HL-60/S4 treated with retinoic acid at 250 ng/mL for 4 days and 3 days (cell line): ENCODE data around the gene SAXO2.
"Not testable (repeated sequence)": the region's sequence is repeated elsewhere in the genome, so short reads cannot be mapped to it uniquely, and the experiment has no call there.

Experiments
- in situ Hi-C: fragments of 300-500 bp; cut with MboI; formaldehyde crosslinking; loops from 2 replicates; pipeline ENCODE4 v1.7.0; 2022; ENCODE audit warnings: low sequenced_read_pairs

Gene SAXO2

GRCh38 chr15:82332711-82333602 lies 70.3 kb downstream of the SAXO2 start:
- in situ Hi-C loops: not testable (repeated sequence)

- in situ Hi-C loops: not testable (repeated sequence)
These were observed 71.3 kb downstream of the SAXO2 start for GRCh38 chr15:82333603-82334553.
